GM06990 (cell line): Measurements from ENCODE around the gene PPM1B.

Experiments
- DNase-seq: peaks from one replicate; pipeline ENCODE4 v3.0.0-alpha.2; 2011; ENCODE audit not compliant: insufficient read length; ENCODE audit errors: extremely low read depth
- H3K27me3 ChIP-seq: replicated peaks from 2 replicates; pipeline ENCODE4 v1.6.0; 2011; ENCODE audit warnings: low read length; ENCODE audit not compliant: control insufficient read depth, insufficient read depth
- H3K36me3 ChIP-seq: 2 replicates; pipeline ENCODE4 v1.5.1; 2011; ENCODE audit warnings: low read length; ENCODE audit not compliant: control insufficient read depth, insufficient read depth
- H3K4me3 ChIP-seq: replicated peaks from 2 replicates; pipeline ENCODE4 v1.5.1; 2011; ENCODE audit warnings: low read depth, mild to moderate bottlenecking, control low read depth, low read length
- TF ChIP-seq, protein P1 (sequence below): IDR thresholded peaks from 2 replicates; pipeline ENCODE4 v1.5.1; 2011; ENCODE audit warnings: low read length, control low read depth, mild to moderate bottlenecking, inconsistent platforms; ENCODE audit not compliant: insufficient read depth, poor library complexity, severe bottlenecking

The PPM1B gene

DNA sequence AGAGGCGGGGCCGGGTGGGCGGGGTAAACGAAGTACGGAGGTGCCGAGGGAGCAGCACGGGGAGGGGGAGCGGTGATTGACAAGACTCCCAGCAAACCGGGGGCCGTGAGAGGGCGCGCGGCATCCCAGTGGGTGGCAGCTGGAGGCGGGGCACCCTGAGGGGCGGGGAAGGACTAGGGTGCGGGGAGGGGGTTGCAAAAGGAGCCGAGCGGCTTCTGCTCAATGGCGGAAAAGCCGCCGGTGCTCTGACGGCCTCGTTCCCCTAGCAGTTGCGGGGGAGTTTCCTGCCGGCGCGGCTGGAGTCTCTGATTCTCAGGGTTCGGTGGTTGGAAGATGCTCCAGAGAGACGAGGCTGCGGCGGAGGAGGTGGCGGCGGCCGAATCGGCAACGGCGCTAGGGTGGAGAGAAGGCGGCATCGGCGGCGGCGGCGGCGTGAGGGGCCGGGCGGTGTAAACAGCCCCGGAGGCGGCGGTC lies at the start of gene PPM1B:
Gene PPM1B (plus strand): TSS at position 195 of the 474 bp plus-strand sequence. CDS start 32,325 bp downstream, outside the sequence.
- DNase-seq = peak; percentile 98
- Histone ChIP-seq H3K27me3 (no peaks in the 10 kb centered on the region), H3K36me3 (no peaks in the 10 kb centered on the region), H3K4me3 (peak within 1 kb of the TSS; percentile 94)
- TF ChIP-seq, protein P1, sequence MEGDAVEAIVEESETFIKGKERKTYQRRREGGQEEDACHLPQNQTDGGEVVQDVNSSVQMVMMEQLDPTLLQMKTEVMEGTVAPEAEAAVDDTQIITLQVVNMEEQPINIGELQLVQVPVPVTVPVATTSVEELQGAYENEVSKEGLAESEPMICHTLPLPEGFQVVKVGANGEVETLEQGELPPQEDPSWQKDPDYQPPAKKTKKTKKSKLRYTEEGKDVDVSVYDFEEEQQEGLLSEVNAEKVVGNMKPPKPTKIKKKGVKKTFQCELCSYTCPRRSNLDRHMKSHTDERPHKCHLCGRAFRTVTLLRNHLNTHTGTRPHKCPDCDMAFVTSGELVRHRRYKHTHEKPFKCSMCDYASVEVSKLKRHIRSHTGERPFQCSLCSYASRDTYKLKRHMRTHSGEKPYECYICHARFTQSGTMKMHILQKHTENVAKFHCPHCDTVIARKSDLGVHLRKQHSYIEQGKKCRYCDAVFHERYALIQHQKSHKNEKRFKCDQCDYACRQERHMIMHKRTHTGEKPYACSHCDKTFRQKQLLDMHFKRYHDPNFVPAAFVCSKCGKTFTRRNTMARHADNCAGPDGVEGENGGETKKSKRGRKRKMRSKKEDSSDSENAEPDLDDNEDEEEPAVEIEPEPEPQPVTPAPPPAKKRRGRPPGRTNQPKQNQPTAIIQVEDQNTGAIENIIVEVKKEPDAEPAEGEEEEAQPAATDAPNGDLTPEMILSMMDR = no peak

DNA sequence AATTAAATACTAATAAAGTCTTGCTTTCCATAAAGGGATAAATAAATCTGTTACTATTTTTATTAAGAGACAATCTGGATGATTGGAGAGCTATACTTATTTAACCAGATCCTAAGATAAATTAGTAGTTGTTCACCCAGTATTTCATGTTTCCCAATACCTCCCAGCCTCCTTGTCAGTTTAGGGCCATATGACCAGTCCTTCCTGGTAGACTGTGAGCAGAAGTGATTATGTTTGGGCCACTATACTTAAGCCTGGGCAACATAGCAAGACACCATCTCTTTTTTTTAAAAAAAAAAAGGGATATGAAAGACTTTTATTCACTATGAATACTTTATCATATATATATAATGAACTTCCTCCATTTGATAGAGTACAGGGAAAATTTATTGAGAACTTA lies 48.8 kb upstream of the PPM1B start:
- H3K36me3 ChIP-seq = no peaks in the 10 kb centered on the region
- no peak for DNase-seq
- TF ChIP-seq, protein P1 = no peak
- no peaks in the 10 kb centered on the region for H3K27me3 ChIP-seq
- H3K4me3 ChIP-seq = no peak overlapping the region

GRCh38 chr2:44120428-44120827 lies 48.2 kb upstream of the PPM1B start:
- Histone ChIP-seq H3K36me3 (no peaks in the 10 kb centered on the region), H3K4me3 (no peak overlapping the region), H3K27me3 (no peaks in the 10 kb centered on the region)
- no peak for DNase-seq
- TF ChIP-seq, protein P1 = no peak

DNA sequence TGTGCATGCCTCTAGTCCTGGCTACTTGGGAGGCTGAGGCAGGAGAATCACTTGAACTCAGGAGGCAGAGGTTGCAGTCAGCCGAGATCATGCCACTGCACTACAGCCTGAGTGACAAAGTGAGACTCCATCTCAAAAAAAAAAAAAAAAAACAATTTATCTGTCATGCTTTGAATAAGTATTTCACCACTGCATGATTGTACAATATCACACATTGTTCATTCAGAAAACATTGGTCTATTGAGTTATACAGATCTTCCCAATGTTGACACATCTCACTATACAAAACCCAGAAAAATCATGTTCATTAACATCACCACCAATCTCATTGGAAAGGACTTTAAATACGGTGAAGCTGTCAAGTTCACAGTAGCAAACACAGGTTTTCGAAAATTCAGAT lies 46.8 kb upstream of the PPM1B start:
- Histone ChIP-seq H3K4me3 (no peak overlapping the region), H3K36me3 (no peaks in the 10 kb centered on the region), H3K27me3 (no peaks in the 10 kb centered on the region)
- no peak for DNase-seq
- TF ChIP-seq, protein P1 = no peak

- Histone ChIP-seq H3K27me3 (no peaks in the 10 kb centered on the region), H3K36me3 (no peaks in the 10 kb centered on the region), H3K4me3 (no peak overlapping the region)
- TF ChIP-seq, protein P1 = no peak
- DNase-seq = no peak
Observed at GRCh38 chr2:44124500-44124899, 44.2 kb upstream of the PPM1B start.
